Inflammatory macrophage treated with lipopolysaccharide for 1 hour (primary cell): Measurements from ENCODE around the gene ANKRD44.
A peak's percentile ranks its signal among the peaks of the same experiment; 100 is the strongest.

Experiments used
- DNase-seq, 2 donors: peaks; one replicate each; pipeline ENCODE4 v3.0.0-alpha.2; 2020 to 2022

Gene ANKRD44

GRCh38 chr2:197137826-197138477 lies 172.6 kb downstream of the ANKRD44 start:
- DNase-seq = peak; percentile 32 to 41

- DNase-seq = peak; percentile 23 to 43
Observed at GRCh38 chr2:197137231-197137630, 173.3 kb downstream of the ANKRD44 start.

- DNase-seq = no peak
Observed at GRCh38 chr2:197136452-197136851, 174.1 kb downstream of the ANKRD44 start.

- no peak for DNase-seq
Observed at GRCh38 chr2:197135806-197136205, 174.8 kb downstream of the ANKRD44 start.

DNA sequence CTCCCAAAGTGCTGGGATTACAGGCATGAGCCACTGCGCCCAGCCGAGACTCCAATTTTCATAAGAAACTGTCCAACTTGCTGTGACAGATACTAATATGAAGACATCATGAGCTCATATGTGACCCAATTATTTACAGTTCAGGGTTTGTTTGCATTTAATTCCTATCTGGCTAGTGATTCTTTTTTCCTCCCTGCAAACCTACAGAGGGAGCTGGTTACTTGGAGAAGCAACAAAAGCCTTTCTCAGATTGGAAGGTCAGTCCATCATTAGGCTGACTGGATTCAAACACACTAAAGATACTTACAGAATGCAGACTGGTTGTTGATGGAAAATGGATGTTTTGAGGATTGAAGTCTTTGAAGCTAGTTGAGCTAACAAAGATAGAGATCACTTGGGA lies 176.4 kb downstream of the ANKRD44 start:
- no peak for DNase-seq

DNA sequence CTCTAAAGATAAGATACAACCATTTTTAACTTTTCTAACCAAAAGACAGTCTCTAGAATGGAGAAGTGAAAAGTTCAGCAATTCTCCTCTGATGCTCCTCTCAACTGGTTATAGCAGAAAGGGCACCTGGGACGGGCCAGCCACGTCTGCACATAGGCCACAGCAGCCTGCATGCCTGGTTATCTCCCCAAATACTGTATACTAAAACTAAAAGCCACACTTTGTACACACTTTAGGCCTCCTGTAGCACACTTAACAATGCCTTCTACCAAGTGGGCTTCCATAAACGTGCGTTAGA lies 179.1 kb downstream of the ANKRD44 start:
- no peak for DNase-seq

DNA sequence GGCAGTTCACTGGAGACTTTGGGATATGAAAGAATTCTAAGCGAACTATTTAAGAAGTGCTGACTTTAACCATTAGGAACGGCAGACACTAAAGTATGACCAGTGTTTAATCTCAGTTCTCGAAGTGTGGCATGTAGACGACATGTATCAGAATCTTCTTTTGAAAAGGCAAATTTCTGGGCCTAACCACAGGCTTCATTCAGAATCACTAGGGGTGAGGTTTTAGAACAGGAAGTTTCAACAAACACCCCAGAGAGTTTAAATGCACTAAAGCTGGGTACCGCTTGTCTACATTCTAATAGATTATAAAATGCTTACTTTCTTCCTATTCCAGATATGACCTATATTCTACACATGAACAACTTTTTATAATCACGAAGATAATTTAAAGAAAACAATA lies 180.3 kb downstream of the ANKRD44 start:
- DNase-seq = no peak

GRCh38 chr2:197128897-197129296 lies 181.7 kb downstream of the ANKRD44 start:
- no peak for DNase-seq

DNA sequence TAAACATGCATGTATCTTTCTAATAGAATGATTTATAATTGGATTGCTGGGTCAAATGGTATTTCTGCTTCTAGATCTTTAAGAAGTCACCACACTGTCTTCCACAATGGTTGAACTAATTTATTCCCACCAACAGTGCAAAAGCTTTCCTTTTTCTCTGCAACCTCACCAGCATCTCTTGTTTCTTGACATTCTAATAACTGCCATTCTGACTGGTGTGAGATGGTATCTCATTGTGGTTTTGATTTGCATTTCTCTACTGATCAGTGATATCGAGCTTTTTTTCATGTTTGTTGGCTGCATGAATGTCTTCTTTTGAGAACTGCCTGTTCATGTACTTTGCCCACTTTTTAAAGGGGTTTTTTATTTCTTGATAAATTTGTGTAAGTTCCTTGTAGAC lies 182.5 kb downstream of the ANKRD44 start:
- no peak for DNase-seq

DNA sequence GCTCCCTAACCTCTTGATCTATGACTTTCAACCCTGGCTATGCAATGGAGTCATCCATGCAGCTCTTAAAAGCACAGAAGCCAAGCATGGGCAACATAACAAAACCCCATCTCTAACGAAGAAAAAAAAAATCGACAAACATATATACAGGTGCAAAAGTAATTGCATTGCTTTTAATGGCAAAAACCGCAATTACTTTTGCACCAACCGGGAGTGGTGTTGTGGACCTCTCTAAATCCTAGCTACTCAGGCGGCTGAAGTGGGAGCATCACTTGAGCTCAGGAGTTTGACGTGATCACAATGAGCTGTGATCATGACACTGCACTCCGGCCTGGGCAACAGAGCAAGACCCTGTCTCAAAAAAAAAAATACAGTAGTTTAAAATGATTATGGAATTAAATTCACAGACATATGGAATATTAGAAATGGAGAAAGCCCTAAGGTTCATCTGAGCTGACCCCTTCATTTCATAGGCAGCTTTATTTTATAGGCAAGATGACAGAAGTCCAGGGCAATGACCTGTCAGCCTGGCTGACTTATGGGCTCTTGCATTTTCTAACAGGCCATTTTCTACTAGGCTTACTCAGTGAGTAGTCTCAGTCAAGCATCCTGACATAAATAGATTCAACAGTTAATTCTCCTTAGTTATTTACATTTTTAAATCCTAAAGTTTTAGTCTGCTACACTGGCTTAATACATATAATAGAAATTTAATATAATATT lies 183.8 kb downstream of the ANKRD44 start:
- DNase-seq = no peak

GRCh38 chr2:197124639-197125390 lies 185.8 kb downstream of the ANKRD44 start:
- DNase-seq = no peak

- no peak for DNase-seq
Observed at GRCh38 chr2:197122821-197123220, 187.8 kb downstream of the ANKRD44 start.

DNA sequence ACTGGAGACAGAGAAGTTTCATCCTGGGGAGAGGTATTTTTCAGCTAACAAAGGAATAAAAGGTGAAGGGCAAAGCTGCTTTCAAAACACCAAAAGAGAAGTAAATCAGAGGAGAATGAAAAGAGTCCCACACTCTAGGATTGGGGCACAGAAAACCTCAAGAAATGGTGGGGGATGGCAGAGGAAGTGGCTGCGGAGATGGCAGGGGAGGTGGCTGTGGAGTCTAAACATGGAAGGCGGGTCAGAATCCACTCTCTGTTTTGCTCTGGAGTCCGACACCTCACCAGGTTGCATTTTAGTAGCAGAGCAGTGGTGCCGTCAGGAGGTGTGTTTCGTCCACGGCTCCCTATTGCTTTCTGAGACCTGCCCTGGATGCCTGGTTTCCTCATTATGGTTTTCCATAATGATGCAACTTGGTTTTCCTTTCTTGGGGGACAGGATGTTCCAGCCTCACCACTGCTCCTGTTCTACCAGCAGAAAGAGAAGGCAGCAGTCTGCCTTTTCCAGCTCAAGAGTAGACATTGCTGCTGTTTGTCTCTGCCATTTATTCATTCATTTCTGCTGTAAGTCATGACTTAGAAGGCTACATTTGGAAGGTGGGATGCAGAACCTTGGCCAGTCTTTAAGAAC lies 188.7 kb downstream of the ANKRD44 start:
- no peak for DNase-seq

- no peak for DNase-seq
Observed at GRCh38 chr2:197121255-197121654, 189.3 kb downstream of the ANKRD44 start.

DNA sequence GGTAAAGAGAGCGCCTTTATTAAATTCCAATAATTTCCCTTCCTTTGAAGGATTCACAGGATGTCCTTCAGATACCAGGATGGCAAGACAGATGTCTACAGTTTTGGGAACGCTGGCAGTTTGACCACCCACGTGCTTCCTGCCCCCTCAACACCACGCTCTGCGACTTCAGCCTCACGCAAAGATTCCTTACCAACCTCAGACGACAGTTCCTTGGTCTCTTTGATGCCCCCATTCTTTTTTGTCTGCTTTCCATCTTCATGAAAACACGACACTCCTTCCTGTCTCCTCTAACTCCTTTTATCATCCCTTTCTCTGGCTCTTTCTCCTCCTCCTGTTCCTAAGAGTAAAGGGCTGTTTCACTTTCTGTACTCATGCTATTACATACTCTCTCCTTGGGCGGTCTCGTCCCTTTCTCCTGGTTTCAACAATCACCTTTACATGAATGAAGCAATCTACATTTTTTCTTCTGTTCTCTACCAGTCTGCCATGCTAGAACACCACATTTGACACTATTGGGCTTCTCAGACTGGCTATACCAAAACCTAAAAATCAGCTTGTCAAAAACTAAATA lies 194.2 kb downstream of the ANKRD44 start:
- DNase-seq = no peak

DNA sequence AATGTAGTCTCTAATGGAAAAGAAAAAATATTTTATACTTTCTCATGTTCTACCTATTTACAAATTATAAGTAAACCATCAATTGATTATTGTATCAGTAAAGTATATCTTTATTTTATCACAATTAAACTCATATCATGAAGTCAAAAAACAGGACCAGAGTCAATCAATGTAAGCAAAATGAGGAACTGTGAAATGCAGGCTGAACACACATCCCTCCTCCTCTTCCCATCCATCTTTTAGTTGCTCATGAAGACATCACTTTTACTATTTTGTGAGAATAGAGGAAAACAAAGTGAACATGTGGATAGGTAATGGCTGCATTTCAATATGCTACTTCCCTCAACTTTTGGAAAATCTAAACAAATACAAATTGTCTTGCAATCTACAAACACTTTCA lies 195.3 kb downstream of the ANKRD44 start:
- no peak for DNase-seq

DNA sequence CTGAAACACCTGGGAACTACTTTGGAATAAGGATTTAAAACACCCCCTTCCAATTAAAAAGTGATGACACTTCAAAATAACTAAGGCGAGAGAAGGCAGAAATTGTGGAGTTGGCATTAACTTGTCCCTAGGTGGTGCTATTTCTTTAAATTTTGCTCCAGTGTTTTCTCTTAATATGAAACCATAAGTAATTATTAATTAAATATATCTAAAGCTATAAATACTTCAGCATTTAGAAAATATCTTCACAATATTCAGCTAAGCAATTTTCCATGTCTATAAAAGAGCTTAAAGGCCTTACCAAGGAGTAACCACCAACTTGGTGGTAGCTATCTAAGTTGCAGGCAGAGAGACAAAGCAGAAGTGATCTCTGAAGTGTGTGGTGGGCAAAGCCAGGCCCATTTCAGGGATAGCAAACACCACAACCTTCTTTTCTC lies 197.3 kb downstream of the ANKRD44 start:
- DNase-seq = peak in 1 of 2 donors; percentile 70

DNA sequence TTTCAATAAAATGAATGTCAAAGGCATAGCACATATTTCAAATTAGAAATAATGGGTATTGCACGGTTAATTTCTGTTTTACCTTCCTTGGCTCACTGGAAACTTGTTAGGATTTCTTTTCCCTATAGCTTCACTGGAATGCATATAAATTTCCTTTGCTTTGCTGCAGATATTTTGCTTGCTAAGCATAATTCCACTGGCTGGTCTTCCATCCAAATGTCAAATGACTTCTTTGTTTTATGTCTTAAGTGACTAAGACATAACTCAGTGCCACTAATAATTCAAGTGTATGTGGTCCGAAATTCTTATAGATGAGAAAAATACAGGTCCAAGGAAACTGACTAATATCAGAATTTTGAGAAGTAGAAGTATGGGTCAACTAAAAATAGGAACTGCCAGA lies 201.3 kb downstream of the ANKRD44 start:
- DNase-seq = no peak

- no peak for DNase-seq
Observed at GRCh38 chr2:197108758-197109157, 201.8 kb downstream of the ANKRD44 start.

GRCh38 chr2:197107291-197108269 lies 203.0 kb downstream of the ANKRD44 start:
- DNase-seq = no peak

- DNase-seq = no peak
Observed at GRCh38 chr2:197103363-197103762, 207.2 kb downstream of the ANKRD44 start.

GRCh38 chr2:197102231-197102630 lies 208.3 kb downstream of the ANKRD44 start:
- DNase-seq = no peak
